Choroid plexus epithelial cell (primary cell): Measurements from ENCODE around the gene ROPN1L.

Experiments
- DNase-seq: peaks from one replicate; pipeline ENCODE4 v3.0.0-alpha.2; 2010; ENCODE audit warnings: low read depth
- H3K4me3 ChIP-seq: 2 replicates; pipeline ENCODE4 v1.5.1; 2011; ENCODE audit warnings: low read depth, mild to moderate bottlenecking, control low read depth, low read length, moderate library complexity
- TF ChIP-seq, protein P1 (sequence below): conservative IDR thresholded peaks from 2 replicates; pipeline ENCODE4 v1.5.1; 2011; ENCODE audit warnings: low read depth, mild to moderate bottlenecking, control low read depth, inconsistent platforms, low read length, moderate library complexity

ROPN1L gene

DNA sequence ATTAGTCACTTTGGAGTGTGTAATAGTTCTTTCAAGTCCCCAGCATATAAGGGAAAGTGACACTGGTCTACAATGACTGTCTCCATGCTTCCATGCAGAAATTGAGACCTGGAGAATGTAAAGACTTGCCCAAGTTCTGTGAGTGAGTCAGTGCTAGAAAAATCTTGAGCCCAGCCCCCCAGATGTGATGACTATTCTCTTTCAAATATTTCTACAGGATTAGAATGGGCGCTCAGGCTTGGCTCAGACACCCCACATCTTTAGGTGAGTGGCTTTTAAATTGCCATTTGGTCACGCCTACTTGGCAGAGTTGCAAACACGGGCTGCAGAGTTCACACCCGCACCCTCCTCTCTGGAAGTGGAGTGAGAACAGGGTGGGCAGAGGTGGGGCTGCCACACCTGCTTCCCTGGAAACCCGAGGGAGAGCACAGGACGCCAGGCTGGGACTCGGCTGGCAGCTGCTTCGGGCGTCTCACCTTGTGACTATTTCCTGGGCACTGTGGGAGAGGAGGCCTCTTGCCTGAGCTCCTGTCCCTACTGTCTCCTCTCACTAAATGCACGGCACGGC lies 37.6 kb downstream of the ROPN1L start:
- no peak overlapping the region for H3K4me3 ChIP-seq
- DNase-seq = peak; percentile 76
- TF ChIP-seq, protein P1, sequence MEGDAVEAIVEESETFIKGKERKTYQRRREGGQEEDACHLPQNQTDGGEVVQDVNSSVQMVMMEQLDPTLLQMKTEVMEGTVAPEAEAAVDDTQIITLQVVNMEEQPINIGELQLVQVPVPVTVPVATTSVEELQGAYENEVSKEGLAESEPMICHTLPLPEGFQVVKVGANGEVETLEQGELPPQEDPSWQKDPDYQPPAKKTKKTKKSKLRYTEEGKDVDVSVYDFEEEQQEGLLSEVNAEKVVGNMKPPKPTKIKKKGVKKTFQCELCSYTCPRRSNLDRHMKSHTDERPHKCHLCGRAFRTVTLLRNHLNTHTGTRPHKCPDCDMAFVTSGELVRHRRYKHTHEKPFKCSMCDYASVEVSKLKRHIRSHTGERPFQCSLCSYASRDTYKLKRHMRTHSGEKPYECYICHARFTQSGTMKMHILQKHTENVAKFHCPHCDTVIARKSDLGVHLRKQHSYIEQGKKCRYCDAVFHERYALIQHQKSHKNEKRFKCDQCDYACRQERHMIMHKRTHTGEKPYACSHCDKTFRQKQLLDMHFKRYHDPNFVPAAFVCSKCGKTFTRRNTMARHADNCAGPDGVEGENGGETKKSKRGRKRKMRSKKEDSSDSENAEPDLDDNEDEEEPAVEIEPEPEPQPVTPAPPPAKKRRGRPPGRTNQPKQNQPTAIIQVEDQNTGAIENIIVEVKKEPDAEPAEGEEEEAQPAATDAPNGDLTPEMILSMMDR = no peak

DNA sequence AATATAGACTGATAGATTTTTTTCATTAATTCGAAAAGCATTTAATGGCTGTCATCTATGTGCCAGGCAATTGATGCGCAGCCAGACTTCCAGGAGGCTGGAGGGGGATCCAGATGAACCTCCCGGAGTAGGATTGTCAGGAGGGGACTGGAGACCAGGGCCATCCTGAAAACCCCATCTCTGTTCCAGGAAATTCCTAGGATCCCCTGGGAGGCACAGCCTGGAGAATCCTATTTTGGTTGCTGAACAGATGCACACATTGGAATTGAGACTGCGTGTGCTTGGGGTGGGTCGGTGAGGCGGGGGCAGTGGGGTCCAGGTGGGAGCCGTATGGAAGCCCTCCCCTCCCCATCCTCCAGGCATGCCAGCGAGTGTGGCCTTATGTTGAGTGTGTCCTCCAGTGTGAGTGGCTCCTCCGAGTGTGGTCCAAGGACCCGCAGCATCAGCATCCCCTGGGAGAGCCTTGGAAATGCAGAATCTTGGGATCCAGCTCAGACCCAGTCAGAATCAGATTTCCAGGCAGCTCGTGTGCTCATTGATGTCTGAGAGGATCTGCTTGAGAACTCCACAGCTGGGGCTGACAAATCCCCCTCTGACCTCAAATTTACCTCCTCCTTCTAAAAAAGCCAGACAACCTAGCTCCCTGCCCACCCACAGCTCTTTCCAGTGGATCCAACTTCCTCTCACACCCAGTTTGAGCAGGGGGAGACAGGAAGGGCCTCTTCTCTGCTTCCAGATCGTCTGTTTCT lies 38.7 kb downstream of the ROPN1L start:
- no peak overlapping the region for H3K4me3 ChIP-seq
- DNase-seq = no peak
- TF ChIP-seq, protein P1 = no peak

DNA sequence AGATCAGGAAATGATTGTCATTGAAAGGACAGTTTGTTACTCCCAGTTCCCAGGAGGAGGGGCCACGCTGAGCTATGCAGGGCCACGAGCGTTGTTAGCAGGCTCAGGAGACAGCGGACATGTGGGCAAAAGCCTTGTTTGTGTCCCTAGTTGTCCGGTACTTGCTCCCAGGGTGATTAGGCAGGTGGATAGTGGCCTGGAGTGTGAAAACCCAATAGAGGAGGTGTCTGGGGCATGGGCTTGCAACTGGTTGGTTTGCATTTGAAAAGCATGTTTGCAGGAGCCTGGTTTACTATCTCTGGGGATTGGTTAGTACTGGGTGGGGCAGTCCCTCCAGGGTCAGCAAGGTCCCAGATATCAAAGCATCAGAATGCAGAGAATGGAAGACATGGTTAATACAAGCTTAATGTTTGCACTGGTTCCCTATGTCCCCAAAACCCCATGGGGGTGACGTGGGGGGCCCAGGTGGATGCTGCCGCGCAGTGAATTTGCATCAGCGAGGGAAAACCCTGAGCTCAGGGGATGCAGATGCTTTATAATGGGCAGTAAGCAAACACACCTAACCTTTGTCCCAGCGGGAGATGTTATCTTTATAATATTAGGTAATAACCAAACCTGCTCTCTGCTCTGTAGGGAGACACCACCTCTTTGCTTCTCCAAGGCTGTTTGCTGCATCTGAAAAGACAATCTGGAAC lies 39.7 kb downstream of the ROPN1L start:
- TF ChIP-seq, protein P1 = no peak
- DNase-seq = no peak
- no peak overlapping the region for H3K4me3 ChIP-seq

DNA sequence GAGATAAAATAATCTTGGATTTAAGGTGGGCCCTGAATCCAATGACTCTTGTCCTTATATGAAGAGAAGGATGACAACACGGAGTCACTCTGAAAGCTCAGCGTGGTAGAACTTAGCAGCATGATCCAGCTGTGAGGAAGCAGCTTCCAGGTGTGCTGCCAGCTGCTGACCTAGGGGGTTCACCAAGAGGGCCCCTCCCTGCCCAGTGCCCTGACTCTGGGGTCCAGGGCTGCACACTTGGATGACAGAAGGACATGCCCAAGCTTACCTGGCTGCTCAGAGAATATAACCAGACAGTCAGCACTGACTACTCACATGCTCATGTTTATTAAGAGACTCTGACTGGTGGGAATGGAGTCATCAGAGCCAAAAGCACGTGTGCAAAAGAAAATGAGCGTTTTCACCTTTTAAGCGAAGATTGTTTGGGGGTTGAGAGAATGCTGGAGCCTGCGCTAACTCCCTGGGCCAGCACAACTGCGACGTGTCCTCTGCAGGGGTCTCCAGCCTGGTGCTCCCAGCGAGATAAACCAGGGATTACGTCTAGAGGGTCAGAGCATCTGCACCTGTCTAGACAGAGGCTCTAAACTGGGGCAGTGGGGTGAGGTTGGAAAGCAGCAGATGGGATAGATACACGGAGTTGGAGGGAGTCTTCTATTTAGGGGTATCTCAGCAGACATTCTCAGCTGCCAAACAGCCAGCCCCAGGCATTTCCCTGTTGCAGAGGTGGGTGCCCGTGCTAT lies 41.3 kb downstream of the ROPN1L start:
- no peak for DNase-seq
- no peak overlapping the region for H3K4me3 ChIP-seq
- TF ChIP-seq, protein P1 = no peak

DNA sequence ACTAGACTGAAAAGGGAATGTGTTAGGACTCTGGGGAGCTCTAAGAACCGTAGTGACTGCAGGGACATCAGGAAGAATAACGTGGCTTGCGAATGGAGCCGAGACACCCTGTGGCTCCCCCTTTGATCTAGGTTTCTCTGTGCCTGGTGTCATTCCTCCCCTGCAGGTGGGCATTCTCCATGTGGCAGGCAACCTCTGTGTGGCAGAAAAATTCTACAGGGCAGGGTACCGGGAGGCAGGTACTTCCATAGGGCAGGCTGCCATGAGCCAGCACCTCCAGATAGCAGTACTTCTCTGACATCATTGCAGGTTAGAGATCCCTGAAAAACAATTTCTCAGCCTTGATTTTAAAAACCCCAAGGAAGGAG lies 43.1 kb downstream of the ROPN1L start:
- TF ChIP-seq, protein P1 = no peak
- DNase-seq = no peak
- peak overlapping the region; percentile 17 for H3K4me3 ChIP-seq

DNA sequence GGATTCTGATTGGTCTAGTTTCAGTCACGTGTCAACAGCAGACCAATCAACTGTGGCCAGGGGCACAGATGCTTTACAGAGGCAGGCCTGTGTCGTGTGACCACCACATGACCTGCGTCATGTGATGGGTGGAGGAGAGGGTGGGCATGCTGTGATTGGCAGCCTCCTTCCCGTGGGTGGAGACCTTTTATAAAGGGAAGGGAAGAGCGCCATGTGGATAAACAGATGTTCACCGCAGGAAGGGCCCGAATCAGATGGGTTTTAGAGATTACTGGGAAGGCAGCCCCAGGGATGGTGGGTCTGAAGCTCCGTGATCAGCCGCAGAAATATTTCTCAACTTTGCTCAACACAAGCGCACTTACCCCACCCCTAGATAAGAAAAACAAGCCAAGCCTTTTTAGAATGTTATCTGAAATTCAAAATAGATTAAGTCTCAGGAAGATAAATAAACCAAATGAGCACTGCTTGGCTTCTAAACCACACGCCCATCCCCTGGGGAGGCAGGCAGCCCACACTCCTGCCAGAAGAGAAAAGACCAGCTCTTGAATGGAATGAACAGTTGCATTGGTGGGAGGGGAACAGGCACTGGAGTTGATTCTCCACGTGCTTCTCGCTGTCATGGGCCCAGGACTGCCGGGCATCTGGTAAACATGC lies 43.6 kb downstream of the ROPN1L start:
- no peak overlapping the region for H3K4me3 ChIP-seq
- TF ChIP-seq, protein P1 = no peak
- DNase-seq = peak; percentile 99
